ENCODE data around the gene MAGEE1. TPM values are rescaled to one million over a fixed set of nuclear protein-coding genes. Genes with fewer than 3 reads are reported as not detected.

MAGEE1 gene
- total and polyA plus RNA-seq, 2 of the 4 experiments (the other 2 are of a cell fraction) = 0.54 to 1.9 TPM

- dilution Hi-C loops (cut with HindIII; ENCODE audit: low sequenced_read_pairs, unreplicated experiment) (no loop called here), intact Hi-C loops (cut with micrococcal nuclease) (no loop called here), in situ Hi-C loops (cut with MboI; ENCODE audit: low sequenced_read_pairs) (no loop called here)
- Histone ChIP-seq H3K23ac (ENCODE audit: low read depth, low read length) (no peak overlapping the region), H3K4ac (ENCODE audit: low read depth, low read length) (no peak overlapping the region), H2BK5ac (ENCODE audit: low read depth, low read length, poor library complexity, severe bottlenecking) (no peak overlapping the region), H2AK9ac (replicated peaks; ENCODE audit: low read depth, low read length, poor library complexity) (no peak overlapping the region), H4K91ac (ENCODE audit: insufficient read depth, low read depth, low read length) (no peak overlapping the region), H3K79me1 (ENCODE audit: low read depth in 1 of 2, low read length in 2 of 2) (no peaks in the 10 kb centered on the region), H3K27me3 (ENCODE audit: control insufficient read depth, insufficient read depth, low read length) (no peaks in the 10 kb centered on the region), H2BK15ac (ENCODE audit: low read depth, low read length) (no peak overlapping the region), H3K18ac (ENCODE audit: low read depth, low read length) (no peak overlapping the region), H4K5ac (ENCODE audit: low read depth, low read length) (no peak overlapping the region), H3K4me1 (ENCODE audit: control insufficient read depth, insufficient read depth, low read length) (no peaks in the 10 kb centered on the region), H4K20me1 (ENCODE audit: insufficient read depth, low read length) (no peaks in the 10 kb centered on the region), H3K9ac (ENCODE audit: low read depth, low read length) (peak overlapping the region; percentile 69; the same call in 1 of the 2 replicates), H3K9me1 (ENCODE audit: insufficient read depth, low read length) (no peaks in the 10 kb centered on the region), H3K36me3 (ENCODE audit: control insufficient read depth, insufficient read depth, low read length) (no peaks in the 10 kb centered on the region), H3K56ac (ENCODE audit: extremely low read depth, insufficient read depth, low read length) (no peak overlapping the region), H3K4me3 (ENCODE audit: insufficient read depth, low read depth, low read length) (peak overlapping the region; percentile 90), H3K4me2 (ENCODE audit: low read depth, low read length) (peak overlapping the region; percentile 89), H3K9me3 (ENCODE audit: control insufficient read depth, insufficient read depth, low read length) (no peaks in the 10 kb centered on the region), H3K27ac (ENCODE audit: insufficient read depth, low read length) (no peak overlapping the region), H3K14ac (replicated peaks; ENCODE audit: low read depth, low read length) (no peak overlapping the region), H2AFZ (replicated peaks; ENCODE audit: low read length, poor library complexity) (peak overlapping the region; percentile 94), H2AK5ac (ENCODE audit: low read depth, low read length) (no peak overlapping the region), H2BK120ac (ENCODE audit: low read depth, low read length) (no peak overlapping the region), H2BK20ac (ENCODE audit: low read depth, low read length) (no peak overlapping the region), H4K8ac (ENCODE audit: low read depth in 2 of 2, low read length in 2 of 2) (0 out of 4 replicates have a peak overlapping the region, but pooled peaks of 1 of the 2 experiments have one; percentile 50)
- no peak for DNase-seq
- POLR2A ChIA-PET (ENCODE audit: unreplicated experiment) = no interaction called here
- peak; percentile 33; the same call in 1 of the 2 replicates for ATAC-seq (ENCODE audit: low read depth)
- BruUV-seq (replicated peaks) = no TSS peak
- CTCF ChIA-PET = no interaction called here
- WGBS, 2 experiments (ENCODE audit: extremely low coverage in 2 of 2, insufficient read length in 1 of 2) = 37% methylated on average over 37 of the region's 60 CpGs; no CpG with 5 or more reads in 1 of the 2 experiments
- TF ChIP-seq BHLHE40 (IDR thresholded peaks at IDR 0.05; ENCODE audit: low read depth, low read length) (no peak), MAFK (IDR thresholded peaks at IDR 0.05; ENCODE audit: low read depth, low read length) (no peak), NFE2L2 (IDR thresholded peaks at IDR 0.05; ENCODE audit: low read depth, low read length) (no peak), SMC3 (IDR thresholded peaks at IDR 0.05; ENCODE audit: low read depth, low read length) (no peak), POLR2A (IDR thresholded peaks at IDR 0.05; ENCODE audit: low read depth, low read length) (no peak), CHD1 (IDR thresholded peaks at IDR 0.05; ENCODE audit: low read depth, low read length) (no peak), MAZ (IDR thresholded peaks at IDR 0.05; ENCODE audit: borderline replicate concordance, low read depth, low read length) (no peak), CEBPB (IDR thresholded peaks at IDR 0.05; ENCODE audit: low read depth, low read length) (no peak), FOS (IDR thresholded peaks at IDR 0.05; ENCODE audit: low read depth, low read length) (no peak), RFX5 (IDR thresholded peaks at IDR 0.05; ENCODE audit: low read depth, low read length) (no peak), RAD21 (IDR thresholded peaks at IDR 0.05; ENCODE audit: low read length) (no peak), MXI1 (IDR thresholded peaks at IDR 0.05; ENCODE audit: borderline replicate concordance, low read depth, low read length) (no peak)
- TF ChIP-seq, protein P1, sequence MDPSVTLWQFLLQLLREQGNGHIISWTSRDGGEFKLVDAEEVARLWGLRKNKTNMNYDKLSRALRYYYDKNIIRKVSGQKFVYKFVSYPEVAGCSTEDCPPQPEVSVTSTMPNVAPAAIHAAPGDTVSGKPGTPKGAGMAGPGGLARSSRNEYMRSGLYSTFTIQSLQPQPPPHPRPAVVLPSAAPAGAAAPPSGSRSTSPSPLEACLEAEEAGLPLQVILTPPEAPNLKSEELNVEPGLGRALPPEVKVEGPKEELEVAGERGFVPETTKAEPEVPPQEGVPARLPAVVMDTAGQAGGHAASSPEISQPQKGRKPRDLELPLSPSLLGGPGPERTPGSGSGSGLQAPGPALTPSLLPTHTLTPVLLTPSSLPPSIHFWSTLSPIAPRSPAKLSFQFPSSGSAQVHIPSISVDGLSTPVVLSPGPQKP (IDR thresholded peaks at IDR 0.05; ENCODE audit: borderline replicate concordance, low read depth, low read length) = no peak
- TF ChIP-seq, protein P2, sequence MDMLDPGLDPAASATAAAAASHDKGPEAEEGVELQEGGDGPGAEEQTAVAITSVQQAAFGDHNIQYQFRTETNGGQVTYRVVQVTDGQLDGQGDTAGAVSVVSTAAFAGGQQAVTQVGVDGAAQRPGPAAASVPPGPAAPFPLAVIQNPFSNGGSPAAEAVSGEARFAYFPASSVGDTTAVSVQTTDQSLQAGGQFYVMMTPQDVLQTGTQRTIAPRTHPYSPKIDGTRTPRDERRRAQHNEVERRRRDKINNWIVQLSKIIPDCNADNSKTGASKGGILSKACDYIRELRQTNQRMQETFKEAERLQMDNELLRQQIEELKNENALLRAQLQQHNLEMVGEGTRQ (IDR thresholded peaks at IDR 0.05; ENCODE audit: low read depth, low read length) = no peak
- TF ChIP-seq, protein P3, sequence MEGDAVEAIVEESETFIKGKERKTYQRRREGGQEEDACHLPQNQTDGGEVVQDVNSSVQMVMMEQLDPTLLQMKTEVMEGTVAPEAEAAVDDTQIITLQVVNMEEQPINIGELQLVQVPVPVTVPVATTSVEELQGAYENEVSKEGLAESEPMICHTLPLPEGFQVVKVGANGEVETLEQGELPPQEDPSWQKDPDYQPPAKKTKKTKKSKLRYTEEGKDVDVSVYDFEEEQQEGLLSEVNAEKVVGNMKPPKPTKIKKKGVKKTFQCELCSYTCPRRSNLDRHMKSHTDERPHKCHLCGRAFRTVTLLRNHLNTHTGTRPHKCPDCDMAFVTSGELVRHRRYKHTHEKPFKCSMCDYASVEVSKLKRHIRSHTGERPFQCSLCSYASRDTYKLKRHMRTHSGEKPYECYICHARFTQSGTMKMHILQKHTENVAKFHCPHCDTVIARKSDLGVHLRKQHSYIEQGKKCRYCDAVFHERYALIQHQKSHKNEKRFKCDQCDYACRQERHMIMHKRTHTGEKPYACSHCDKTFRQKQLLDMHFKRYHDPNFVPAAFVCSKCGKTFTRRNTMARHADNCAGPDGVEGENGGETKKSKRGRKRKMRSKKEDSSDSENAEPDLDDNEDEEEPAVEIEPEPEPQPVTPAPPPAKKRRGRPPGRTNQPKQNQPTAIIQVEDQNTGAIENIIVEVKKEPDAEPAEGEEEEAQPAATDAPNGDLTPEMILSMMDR (conservative IDR thresholded peaks at IDR 0.05; ENCODE audit: low read depth, low read length) = no peak
Measured at GRCh38 chrX:76428243-76429130, 977 bp downstream of the MAGEE1 start.

Data from IMR-90 (cell line).